Gastrocnemius medialis (tissue), 4 donors: ENCODE data around the gene KCNH2. TPM values are rescaled to one million over a fixed set of nuclear protein-coding genes. Genes with fewer than 3 reads are reported as not detected.

ENCODE experiments used
- ATAC-seq, 2 donors: fragments of 150-250 bp; one replicate each; pipeline ENCODE4 v1.9.1; 2016
- DNase-seq, 2 donors: peaks; one replicate each; pipeline ENCODE4 v3.0.0-alpha.2; 2019
- H3K27ac ChIP-seq, 4 donors: fragments of 200-600 bp; sonication (generic); 1 replicate in 1 of 4; 2 replicates in 3 of 4; pipeline ENCODE4 v1.5.1; 2016 to 2018; ENCODE audit warnings: mild to moderate bottlenecking in 2 of 4, moderate library complexity in 1 of 4
- H3K27me3 ChIP-seq, 3 donors: fragments of 200-600 bp; sonication (generic) in 2 of 3; 1 replicate in 1 of 3; 2 replicates in 2 of 3; pipeline versions ENCODE4 v1.5.1 to v1.6.0; 2016 to 2019; ENCODE audit warnings: mild to moderate bottlenecking in 1 of 3, moderate library complexity in 1 of 3
- H3K36me3 ChIP-seq, 2 donors: fragments of 200-600 bp; sonication (generic) in 1 of 2; one replicate each; pipeline ENCODE4 v1.5.1; 2017 to 2018
- H3K4me1 ChIP-seq, 2 donors: fragments of 200-600 bp; sonication (generic) in 1 of 2; one replicate each; pipeline ENCODE4 v1.5.1; 2016 to 2017; ENCODE audit warnings: mild to moderate bottlenecking in 2 of 2
- H3K4me3 ChIP-seq, 4 donors: fragments of 200-600 bp; sonication (generic) in 3 of 4; 1 replicate in 1 of 4; 2 replicates in 3 of 4; pipeline ENCODE4 v1.5.1; 2016 to 2019; ENCODE audit warnings: mild to moderate bottlenecking in 2 of 4
- H3K9me3 ChIP-seq, 3 donors: fragments of 200-600 bp; sonication (generic) in 2 of 3; 1 replicate in 1 of 3; 2 replicates in 2 of 3; pipeline ENCODE4 v1.5.1; 2016 to 2019
- POLR2A ChIP-seq, 2 donors: fragments of 450-650 bp; IDR thresholded peaks; one replicate each; pipeline ENCODE4 v1.6.1; 2017; ENCODE audit warnings: antibody characterized with exemption in 2 of 2, mild to moderate bottlenecking in 2 of 2, moderate library complexity in 2 of 2
- in situ Hi-C, 4 donors: fragments of 200-750 bp; cut with MboI; loops; one replicate each; pipeline versions ENCODE4 v1.15.0 to v1.8.0; 2017; ENCODE audit warnings: low sequenced_read_pairs in 4 of 4
- intact Hi-C: fragments of 100-400 bp; cut with DNase I; formaldehyde crosslinking; loops from one replicate; pipeline ENCODE4 v1.15.1; 2023; ENCODE audit warnings: low total_unique reads
- total RNA-seq, 4 donors: library from RNA; depleted of rRNA; stranded (reverse); fragments of >200 nt; gene quantifications; one replicate each; pipeline versions ENCODE4 v1.1.0 to v1.2.3, GENCODE V29; 2016
- TF ChIP-seq, protein P1 (sequence below), 5 experiments: fragments of 450-650 bp in 3 of 5; fragments of 200-600 bp in 2 of 5; sonication (generic) in 2 of 5; IDR thresholded peaks in 4 of 5; conservative IDR thresholded peaks in 1 of 5; 1 replicate in 4 of 5; 2 replicates in 1 of 5; pipeline ENCODE4 v1.5.1; 2016 to 2019; ENCODE audit warnings: antibody characterized with exemption in 5 of 5, mild to moderate bottlenecking in 3 of 5, moderate library complexity in 3 of 5

KCNH2 gene
- total RNA-seq, 4 donors from 2014 or later: 0.19 to 1.00 (median 0.46) TPM; not detected in 1

DNA sequence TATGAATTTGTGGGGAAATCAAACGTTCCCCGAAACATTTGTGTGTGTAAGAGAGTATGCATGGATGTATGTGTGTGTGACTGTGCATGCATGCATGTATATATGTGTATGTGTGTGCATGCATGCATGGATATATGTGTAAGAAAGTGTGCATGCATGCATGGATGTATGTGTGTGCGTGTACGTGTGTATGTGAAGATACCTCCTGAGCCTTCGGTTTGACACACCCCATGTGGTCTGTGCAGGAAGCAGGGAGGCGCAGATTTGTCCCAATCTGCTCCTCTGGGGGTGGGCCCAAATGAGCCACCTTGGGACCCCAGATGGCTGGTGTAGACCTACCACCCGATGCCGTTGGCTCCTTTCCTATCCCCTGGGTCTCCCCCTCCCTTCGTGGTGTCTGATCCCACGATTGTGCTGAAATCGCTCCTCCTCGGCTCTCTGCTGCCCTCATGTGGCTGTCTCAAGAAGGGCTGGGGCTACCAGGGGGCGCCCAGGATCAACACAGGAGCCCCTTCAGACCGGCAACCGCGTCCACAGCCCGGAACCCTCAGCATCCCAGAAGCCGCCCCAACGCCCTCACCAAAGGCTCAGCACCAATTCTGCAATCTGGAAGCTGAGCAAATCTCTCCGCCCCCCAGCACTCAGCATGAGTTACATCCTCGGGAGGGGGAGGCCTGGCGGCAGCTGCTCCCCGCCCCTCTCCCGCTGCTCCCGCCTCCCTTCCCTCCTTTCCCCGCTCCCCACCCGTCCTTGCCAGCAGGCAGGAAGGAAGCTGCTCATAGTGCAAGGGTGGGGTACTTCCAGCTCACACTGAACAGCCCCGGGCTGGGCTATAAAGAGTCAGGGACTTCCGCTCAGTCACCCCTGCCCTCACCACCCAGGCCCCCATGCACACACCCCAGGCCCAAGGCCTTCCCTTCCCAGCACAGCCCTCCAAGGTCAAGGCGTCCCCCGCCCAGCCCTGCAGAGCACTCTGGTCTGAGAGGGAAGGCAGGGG, 10.4 kb upstream of the KCNH2 start:
- in situ Hi-C loops (loop anchor here (5.0 to 25.0 kb wide), 4 partner anchors 84 to 201 kb away; no protein-coding TSS in a partner anchor), intact Hi-C loops (loop anchor here (1.0 to 10.0 kb wide), 3 partner anchors 25 to 214 kb away; no protein-coding TSS in a partner anchor)
- DNase-seq (no peak), ATAC-seq (peak; percentile 48 to 55)
- H3K27me3 ChIP-seq: peaks cover 0 to 3% (median 0%) of the 10 kb centered on the region in 3 donors
- H3K4me3 ChIP-seq: no peak overlapping the region
- H3K27ac ChIP-seq: peak overlapping the region in 3 of 4 donors; percentile 34 to 57 (median 35)
- no peaks in the 10 kb centered on the region for H3K36me3 ChIP-seq
- H3K9me3 ChIP-seq: no peaks in the 10 kb centered on the region
- peaks cover 0 to 7% of the 10 kb centered on the region in 2 donors for H3K4me1 ChIP-seq
- TF ChIP-seq, protein P1, sequence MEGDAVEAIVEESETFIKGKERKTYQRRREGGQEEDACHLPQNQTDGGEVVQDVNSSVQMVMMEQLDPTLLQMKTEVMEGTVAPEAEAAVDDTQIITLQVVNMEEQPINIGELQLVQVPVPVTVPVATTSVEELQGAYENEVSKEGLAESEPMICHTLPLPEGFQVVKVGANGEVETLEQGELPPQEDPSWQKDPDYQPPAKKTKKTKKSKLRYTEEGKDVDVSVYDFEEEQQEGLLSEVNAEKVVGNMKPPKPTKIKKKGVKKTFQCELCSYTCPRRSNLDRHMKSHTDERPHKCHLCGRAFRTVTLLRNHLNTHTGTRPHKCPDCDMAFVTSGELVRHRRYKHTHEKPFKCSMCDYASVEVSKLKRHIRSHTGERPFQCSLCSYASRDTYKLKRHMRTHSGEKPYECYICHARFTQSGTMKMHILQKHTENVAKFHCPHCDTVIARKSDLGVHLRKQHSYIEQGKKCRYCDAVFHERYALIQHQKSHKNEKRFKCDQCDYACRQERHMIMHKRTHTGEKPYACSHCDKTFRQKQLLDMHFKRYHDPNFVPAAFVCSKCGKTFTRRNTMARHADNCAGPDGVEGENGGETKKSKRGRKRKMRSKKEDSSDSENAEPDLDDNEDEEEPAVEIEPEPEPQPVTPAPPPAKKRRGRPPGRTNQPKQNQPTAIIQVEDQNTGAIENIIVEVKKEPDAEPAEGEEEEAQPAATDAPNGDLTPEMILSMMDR (IDR thresholded peaks at IDR 0.05 in 4 of 5, conservative IDR thresholded peaks at IDR 0.05 in 1 of 5): peak; percentile 65 to 94 (median 83)
- no peak for TF ChIP-seq POLR2A (IDR thresholded peaks at IDR 0.05)

DNA sequence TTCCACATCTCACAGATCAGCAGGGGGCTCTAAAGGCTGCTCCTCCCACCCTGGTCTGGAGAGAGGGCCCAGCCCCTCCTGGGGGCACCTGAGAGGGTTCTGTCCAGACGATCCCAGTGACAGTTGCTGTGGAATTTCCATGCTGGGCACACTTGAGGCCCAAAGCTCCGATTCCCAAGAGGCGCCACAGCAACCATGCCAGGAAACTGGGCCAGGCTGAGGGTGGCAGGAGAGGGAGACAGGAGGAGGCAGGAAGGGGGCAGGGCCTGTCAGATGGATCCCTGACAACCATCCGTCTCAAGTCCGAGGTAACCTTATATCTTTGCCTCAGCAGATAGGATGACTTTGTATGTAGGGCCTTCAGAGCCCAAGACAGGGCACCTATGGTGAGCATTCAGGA, 8.4 kb upstream of the KCNH2 start:
- Histone ChIP-seq H3K9me3 (no peaks in the 10 kb centered on the region), H3K4me3 (no peak overlapping the region), H3K36me3 (no peaks in the 10 kb centered on the region), H3K27ac (no peak overlapping the region), H3K4me1 (peaks cover 0 to 7% of the 10 kb centered on the region in 2 donors), H3K27me3 (peaks cover 2 to 5% (median 3%) of the 10 kb centered on the region in 3 donors)
- TF ChIP-seq POLR2A (IDR thresholded peaks at IDR 0.05): no peak
- TF ChIP-seq, protein P1 (IDR thresholded peaks at IDR 0.05 in 4 of 5, conservative IDR thresholded peaks at IDR 0.05 in 1 of 5): no peak
- intact Hi-C loops (loop anchor here (10.0 kb wide), 1 partner anchor 212 kb away; no protein-coding TSS in a partner anchor), in situ Hi-C loops (loop anchor here (5.0 to 25.0 kb wide), 4 partner anchors 82 to 199 kb away; no protein-coding TSS in a partner anchor)
- ATAC-seq: no peak
- DNase-seq: no peak

DNA sequence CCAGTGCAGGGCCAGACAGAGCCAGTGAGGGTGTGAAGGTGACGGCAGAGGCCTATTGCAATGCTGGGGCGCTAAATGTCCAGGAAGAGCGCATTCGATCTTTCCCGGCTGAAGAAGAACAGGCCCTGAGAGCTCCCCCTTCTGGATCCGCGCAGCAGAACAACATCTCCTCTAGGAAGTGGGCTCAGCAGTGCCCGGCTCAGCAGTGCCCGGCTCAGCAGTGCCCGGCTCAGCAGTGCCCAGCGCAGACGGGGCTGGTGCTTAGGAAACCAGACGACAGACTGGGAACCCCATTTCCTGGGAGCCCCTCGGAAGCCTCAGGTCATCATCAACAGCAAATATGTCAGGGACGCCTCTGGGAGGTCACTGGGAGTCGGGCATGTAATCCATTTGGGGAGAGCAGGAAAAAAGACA, 8.0 kb upstream of the KCNH2 start:
- DNase-seq (no peak), ATAC-seq (no peak)
- Histone ChIP-seq H3K27me3 (peaks cover 5 to 7% (median 5%) of the 10 kb centered on the region in 3 donors), H3K9me3 (no peaks in the 10 kb centered on the region), H3K36me3 (no peaks in the 10 kb centered on the region), H3K4me3 (no peak overlapping the region), H3K4me1 (peaks cover 0 to 7% of the 10 kb centered on the region in 2 donors), H3K27ac (no peak overlapping the region)
- TF ChIP-seq POLR2A (IDR thresholded peaks at IDR 0.05): no peak
- TF ChIP-seq, protein P1 (IDR thresholded peaks at IDR 0.05 in 4 of 5, conservative IDR thresholded peaks at IDR 0.05 in 1 of 5): peak in 3 of 5 experiments; percentile 32 to 51 (median 33)
- in situ Hi-C loops (loop anchor here (5.0 to 25.0 kb wide), 4 partner anchors 81 to 199 kb away; no protein-coding TSS in a partner anchor), intact Hi-C loops (loop anchor here (10.0 kb wide), 1 partner anchor 211 kb away; no protein-coding TSS in a partner anchor)

DNA sequence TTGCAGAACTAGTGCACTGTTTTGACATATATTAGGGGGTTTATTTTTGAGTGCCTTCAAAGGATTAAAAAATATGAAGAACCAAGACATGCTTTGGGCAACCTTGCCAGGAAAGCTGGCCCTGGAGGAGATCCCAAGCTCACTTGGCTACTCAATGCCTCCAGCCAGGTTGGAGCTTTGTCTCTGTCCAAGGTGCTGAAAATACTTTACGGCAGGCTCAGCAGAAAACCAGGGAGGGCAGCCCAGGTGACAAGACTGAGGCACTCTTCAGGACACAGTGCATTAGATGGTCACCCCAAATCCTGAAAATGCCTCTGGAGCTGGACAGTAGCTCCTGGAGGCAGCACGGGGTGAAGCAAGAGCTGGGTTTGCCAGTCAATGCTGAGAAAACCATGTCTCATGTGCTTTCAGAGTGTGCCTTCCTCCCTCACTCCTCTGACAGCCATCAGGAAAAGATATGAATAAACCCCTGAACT, 5.8 kb upstream of the KCNH2 start:
- Histone ChIP-seq H3K27ac (no peak overlapping the region), H3K36me3 (no peaks in the 10 kb centered on the region), H3K4me1 (peaks cover 0 to 7% of the 10 kb centered on the region in 2 donors), H3K4me3 (no peak overlapping the region), H3K27me3 (peaks cover 15 to 29% (median 17%) of the 10 kb centered on the region in 3 donors), H3K9me3 (no peaks in the 10 kb centered on the region)
- ATAC-seq (no peak), DNase-seq (no peak)
- in situ Hi-C loops: loop anchor here (10.0 to 25.0 kb wide), 2 partner anchors 79 to 197 kb away; no protein-coding TSS in a partner anchor
- TF ChIP-seq, protein P1 (IDR thresholded peaks at IDR 0.05 in 4 of 5, conservative IDR thresholded peaks at IDR 0.05 in 1 of 5): no peak
- no peak for TF ChIP-seq POLR2A (IDR thresholded peaks at IDR 0.05)
- intact Hi-C loops: loop anchor here (10.0 kb wide), 1 partner anchor 209 kb away; no protein-coding TSS in a partner anchor
